Measurements from ENCODE around the gene CD86.
"Not testable (repeated sequence)": the region's sequence is repeated elsewhere in the genome, so short reads cannot be mapped to it uniquely, and the experiment has no call there.

CD86 gene

GRCh38 chr3:122023335-122023910 lies 31.7 kb upstream of the CD86 start:
- no peak overlapping the region for H3K27ac ChIP-seq (ENCODE audit: low read depth, low read length)
- no peaks in the 10 kb centered on the region for H3K4me1 ChIP-seq (ENCODE audit: insufficient read depth, low read length)
- H3K27me3 ChIP-seq (ENCODE audit: control insufficient read depth in 1 of 2, insufficient read depth in 2 of 2, low read length in 2 of 2), result peaks cover 5 to 10% of the 10 kb centered on the region in 2 donors
- H3K9me3 ChIP-seq (ENCODE audit: low read length), result no peaks in the 10 kb centered on the region
- H3K36me3 ChIP-seq (ENCODE audit: insufficient read depth, low read length), result no peaks in the 10 kb centered on the region
- no peak overlapping the region for H3K4me3 ChIP-seq (ENCODE audit: low read depth in 1 of 2, low read length in 2 of 2)
- no peak overlapping the region for H3K9ac ChIP-seq (ENCODE audit: low read length)

- no peak overlapping the region for H3K9ac ChIP-seq (ENCODE audit: low read length)
Measured at GRCh38 chr3:122024800-122025199, 30.4 kb upstream of the CD86 start.

GRCh38 chr3:122025296-122025695 lies 29.9 kb upstream of the CD86 start:
- H3K9me3 ChIP-seq (ENCODE audit: low read length), result no peaks in the 10 kb centered on the region
- no peaks in the 10 kb centered on the region for H3K4me1 ChIP-seq (ENCODE audit: insufficient read depth, low read length)
- no peak overlapping the region for H3K4me3 ChIP-seq (ENCODE audit: low read depth in 1 of 2, low read length in 2 of 2)

More at GRCh38 chr3:122024800-122025199, 30.4 kb upstream of the CD86 start:
- Histone ChIP-seq H3K27me3 (ENCODE audit: control insufficient read depth in 1 of 2, insufficient read depth in 2 of 2, low read length in 2 of 2) (peaks cover 5 to 10% of the 10 kb centered on the region in 2 donors), H3K9me3 (ENCODE audit: low read length) (no peaks in the 10 kb centered on the region), H3K36me3 (ENCODE audit: insufficient read depth, low read length) (no peaks in the 10 kb centered on the region), H3K27ac (ENCODE audit: low read depth, low read length) (no peak overlapping the region), H3K4me1 (ENCODE audit: insufficient read depth, low read length) (no peaks in the 10 kb centered on the region), H3K4me3 (ENCODE audit: low read depth in 1 of 2, low read length in 2 of 2) (no peak overlapping the region)

GRCh38 chr3:122030381-122031122 lies 24.6 kb upstream of the CD86 start:
- Histone ChIP-seq H3K9me3 (ENCODE audit: low read length) (no peaks in the 10 kb centered on the region), H3K36me3 (ENCODE audit: insufficient read depth, low read length) (no peaks in the 10 kb centered on the region), H3K27me3 (ENCODE audit: control insufficient read depth in 1 of 2, insufficient read depth in 2 of 2, low read length in 2 of 2) (no peaks in the 10 kb centered on the region), H3K9ac (ENCODE audit: low read length) (no peak overlapping the region), H3K4me3 (ENCODE audit: low read depth in 1 of 2, low read length in 2 of 2) (no peak overlapping the region), H3K4me1 (ENCODE audit: insufficient read depth, low read length) (no peaks in the 10 kb centered on the region), H3K27ac (ENCODE audit: low read depth, low read length) (no peak overlapping the region)

More at GRCh38 chr3:122025296-122025695, 29.9 kb upstream of the CD86 start:
- Histone ChIP-seq H3K27ac (ENCODE audit: low read depth, low read length) (no peak overlapping the region), H3K36me3 (ENCODE audit: insufficient read depth, low read length) (no peaks in the 10 kb centered on the region), H3K27me3 (ENCODE audit: control insufficient read depth in 1 of 2, insufficient read depth in 2 of 2, low read length in 2 of 2) (peaks cover 5 to 10% of the 10 kb centered on the region in 2 donors), H3K9ac (ENCODE audit: low read length) (no peak overlapping the region)

- no peak overlapping the region for H3K9ac ChIP-seq (ENCODE audit: low read length)
- no peak overlapping the region for H3K4me3 ChIP-seq (ENCODE audit: low read depth in 1 of 2, low read length in 2 of 2)
- no peaks in the 10 kb centered on the region for H3K9me3 ChIP-seq (ENCODE audit: low read length)
- H3K27ac ChIP-seq (ENCODE audit: low read depth, low read length), result no peak overlapping the region
- H3K4me1 ChIP-seq (ENCODE audit: insufficient read depth, low read length), result no peaks in the 10 kb centered on the region
- no peaks in the 10 kb centered on the region for H3K36me3 ChIP-seq (ENCODE audit: insufficient read depth, low read length)
- no peaks in the 10 kb centered on the region for H3K27me3 ChIP-seq (ENCODE audit: control insufficient read depth in 1 of 2, insufficient read depth in 2 of 2, low read length in 2 of 2)
Measured at GRCh38 chr3:122031123-122031468, 24.1 kb upstream of the CD86 start.

- Histone ChIP-seq H3K27me3 (ENCODE audit: control insufficient read depth in 1 of 2, insufficient read depth in 2 of 2, low read length in 2 of 2) (no peaks in the 10 kb centered on the region), H3K4me3 (ENCODE audit: low read depth in 1 of 2, low read length in 2 of 2) (no peak overlapping the region), H3K36me3 (ENCODE audit: insufficient read depth, low read length) (no peaks in the 10 kb centered on the region), H3K9me3 (ENCODE audit: low read length) (no peaks in the 10 kb centered on the region), H3K9ac (ENCODE audit: low read length) (no peak overlapping the region), H3K4me1 (ENCODE audit: insufficient read depth, low read length) (no peaks in the 10 kb centered on the region), H3K27ac (ENCODE audit: low read depth, low read length) (no peak overlapping the region)
Measured at GRCh38 chr3:122032531-122032930, 22.6 kb upstream of the CD86 start.

- no peaks in the 10 kb centered on the region for H3K9me3 ChIP-seq (ENCODE audit: low read length)
- no peaks in the 10 kb centered on the region for H3K36me3 ChIP-seq (ENCODE audit: insufficient read depth, low read length)
- H3K27me3 ChIP-seq (ENCODE audit: control insufficient read depth in 1 of 2, insufficient read depth in 2 of 2, low read length in 2 of 2), result no peaks in the 10 kb centered on the region
- H3K4me1 ChIP-seq (ENCODE audit: insufficient read depth, low read length), result no peaks in the 10 kb centered on the region
- no peak overlapping the region for H3K4me3 ChIP-seq (ENCODE audit: low read depth in 1 of 2, low read length in 2 of 2)
- no peak overlapping the region for H3K9ac ChIP-seq (ENCODE audit: low read length)
- no peak overlapping the region for H3K27ac ChIP-seq (ENCODE audit: low read depth, low read length)
Measured at GRCh38 chr3:122033023-122033422, 22.1 kb upstream of the CD86 start.

DNA sequence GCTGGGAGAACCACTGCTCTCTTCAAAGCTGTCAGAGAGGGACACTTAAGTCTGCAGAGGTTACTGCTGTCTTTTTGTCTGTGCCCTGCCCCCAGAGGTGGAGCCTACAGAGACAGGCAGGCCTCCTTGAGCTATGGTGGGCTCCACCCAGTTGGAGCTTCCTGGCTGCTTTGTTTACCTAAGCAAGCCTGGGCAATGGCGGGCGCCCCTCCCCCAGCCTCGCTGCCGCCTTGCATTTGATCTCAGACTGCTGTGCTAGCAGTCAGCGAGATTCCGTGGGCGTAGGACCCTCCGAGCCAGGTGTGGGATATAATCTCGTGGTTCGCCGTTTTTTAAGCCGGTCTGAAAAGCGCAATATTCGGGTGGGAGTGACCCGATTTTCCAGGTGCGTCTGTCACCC lies 7.9 kb upstream of the CD86 start:
- H3K36me3 ChIP-seq (ENCODE audit: insufficient read depth, low read length); H3K27me3 ChIP-seq (ENCODE audit: control insufficient read depth in 1 of 2, insufficient read depth in 2 of 2, low read length in 2 of 2); H3K9me3 ChIP-seq (ENCODE audit: low read length); H3K4me3 ChIP-seq (ENCODE audit: low read depth in 1 of 2, low read length in 2 of 2); H3K4me1 ChIP-seq (ENCODE audit: insufficient read depth, low read length); H3K9ac ChIP-seq (ENCODE audit: low read length); H3K27ac ChIP-seq (ENCODE audit: low read depth, low read length): not testable (repeated sequence)

- H3K9me3 ChIP-seq (ENCODE audit: low read length); H3K27ac ChIP-seq (ENCODE audit: low read depth, low read length); H3K9ac ChIP-seq (ENCODE audit: low read length); H3K4me3 ChIP-seq (ENCODE audit: low read depth in 1 of 2, low read length in 2 of 2); H3K36me3 ChIP-seq (ENCODE audit: insufficient read depth, low read length); H3K4me1 ChIP-seq (ENCODE audit: insufficient read depth, low read length); H3K27me3 ChIP-seq (ENCODE audit: control insufficient read depth in 1 of 2, insufficient read depth in 2 of 2, low read length in 2 of 2): not testable (repeated sequence)
Measured at GRCh38 chr3:122047773-122048172, 7.4 kb upstream of the CD86 start.

DNA sequence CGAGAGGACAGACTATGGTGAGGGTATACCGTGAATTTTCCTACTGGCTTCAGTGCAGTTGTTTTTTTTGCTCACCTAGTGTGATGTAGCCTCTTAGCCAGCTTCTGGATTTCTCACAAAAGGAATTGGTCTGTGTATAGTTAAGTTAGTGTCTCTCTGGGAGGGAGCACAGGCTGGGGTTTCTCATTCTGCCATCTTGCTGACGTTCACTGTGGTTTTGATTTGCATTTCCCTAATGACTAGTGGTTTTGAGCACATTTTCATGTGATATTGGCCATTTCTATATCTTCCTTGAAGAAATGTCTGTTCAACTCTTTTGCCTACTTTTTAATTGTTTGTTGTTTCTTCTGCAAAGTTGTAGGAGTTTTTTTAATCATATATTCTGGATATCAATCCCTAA lies 2.2 kb upstream of the CD86 start:
- Histone ChIP-seq H3K4me1 (ENCODE audit: insufficient read depth, low read length) (no peaks in the 10 kb centered on the region), H3K27me3 (ENCODE audit: control insufficient read depth in 1 of 2, insufficient read depth in 2 of 2, low read length in 2 of 2) (no peaks in the 10 kb centered on the region), H3K4me3 (ENCODE audit: low read depth in 1 of 2, low read length in 2 of 2) (no peak overlapping the region), H3K36me3 (ENCODE audit: insufficient read depth, low read length) (no peaks in the 10 kb centered on the region), H3K9me3 (ENCODE audit: low read length) (no peaks in the 10 kb centered on the region), H3K27ac (ENCODE audit: low read depth, low read length) (no peak overlapping the region), H3K9ac (ENCODE audit: low read length) (no peak overlapping the region)

GRCh38 chr3:122057671-122058070 lies 2.5 kb downstream of the CD86 start:
- Histone ChIP-seq H3K9ac (ENCODE audit: low read length) (no peak overlapping the region), H3K9me3 (ENCODE audit: low read length) (no peaks in the 10 kb centered on the region), H3K27me3 (ENCODE audit: control insufficient read depth in 1 of 2, insufficient read depth in 2 of 2, low read length in 2 of 2) (no peaks in the 10 kb centered on the region), H3K36me3 (ENCODE audit: insufficient read depth, low read length) (no peaks in the 10 kb centered on the region), H3K4me3 (ENCODE audit: low read depth in 1 of 2, low read length in 2 of 2) (no peak overlapping the region), H3K27ac (ENCODE audit: low read depth, low read length) (no peak overlapping the region), H3K4me1 (ENCODE audit: insufficient read depth, low read length) (no peaks in the 10 kb centered on the region)

GRCh38 chr3:122058294-122058693 lies 3.1 kb downstream of the CD86 start:
- Histone ChIP-seq H3K27ac (ENCODE audit: low read depth, low read length) (no peak overlapping the region), H3K36me3 (ENCODE audit: insufficient read depth, low read length) (no peaks in the 10 kb centered on the region), H3K9me3 (ENCODE audit: low read length) (no peaks in the 10 kb centered on the region), H3K27me3 (ENCODE audit: control insufficient read depth in 1 of 2, insufficient read depth in 2 of 2, low read length in 2 of 2) (no peaks in the 10 kb centered on the region), H3K9ac (ENCODE audit: low read length) (no peak overlapping the region), H3K4me3 (ENCODE audit: low read depth in 1 of 2, low read length in 2 of 2) (no peak overlapping the region), H3K4me1 (ENCODE audit: insufficient read depth, low read length) (no peaks in the 10 kb centered on the region)
